H1 (cell line): ENCODE data around the gene GRM5. TPM values are rescaled to one million over a fixed set of nuclear protein-coding genes. Genes with fewer than 3 reads are reported as not detected.

Experiments used
- ASH2L ChIP-seq: fragments of 200-600, 300-600 bp; sonication (generic); IDR thresholded peaks from one replicate; pipeline ENCODE4 v1.7.1; 2017; ENCODE audit warnings: low read length
- CBX5 ChIP-seq: fragments of 300-800, 300-1000 bp; sonication (generic); IDR thresholded peaks from 2 replicates; pipeline ENCODE4 v1.7.1; 2016; ENCODE audit warnings: antibody characterized with exemption, low read length, low read depth
- CHD7 ChIP-seq: fragments of 300-600 bp; sonication (generic); IDR thresholded peaks from 2 replicates; pipeline ENCODE4 v1.7.1; 2012; ENCODE audit warnings: low read length, moderate library complexity, mild to moderate bottlenecking, inconsistent platforms; ENCODE audit not compliant: insufficient replicate concordance
- CREB1 ChIP-seq: IDR thresholded peaks from 2 replicates; pipeline ENCODE4 v1.6.1; 2012; ENCODE audit warnings: inconsistent platforms
- HDAC6 ChIP-seq: IDR thresholded peaks from one replicate; pipeline ENCODE4 v1.7.1; 2012; ENCODE audit warnings: low read depth, mild to moderate bottlenecking, inconsistent platforms, low read length, moderate library complexity
- JUN ChIP-seq: IDR thresholded peaks from 2 replicates; pipeline ENCODE4 v1.6.1; 2011; ENCODE audit warnings: low read depth, mild to moderate bottlenecking, improper control_type of control experiment, low read length
- KDM4A ChIP-seq: IDR thresholded peaks from one replicate; pipeline ENCODE4 v1.7.1; 2012; ENCODE audit warnings: low read depth, mild to moderate bottlenecking, moderate library complexity, low read length, inconsistent platforms; ENCODE audit not compliant: severe bottlenecking
- POLR2A ChIP-seq, 2 experiments: IDR thresholded peaks; 1 replicate in 1 of 2; 2 replicates in 1 of 2; pipeline ENCODE4 v1.6.1; 2011; ENCODE audit warnings: low read depth in 2 of 2, low read length in 2 of 2, mild to moderate bottlenecking in 2 of 2; ENCODE audit errors: control extremely low read depth in 1 of 2
- RBBP5 ChIP-seq: IDR thresholded peaks from 2 replicates; pipeline ENCODE4 v1.7.1; 2012; ENCODE audit warnings: low read depth, mild to moderate bottlenecking, inconsistent platforms, low read length, moderate library complexity, borderline replicate concordance
- polyA plus RNA-seq, 7 experiments: library from polyadenylated mRNA; depleted of rRNA in 3 of 7; stranded (reverse) in 5 of 7; unstranded in 2 of 7; fragments of >200 nt in 5 of 7; fragments of 200-250 nt in 2 of 7; gene quantifications; 1 replicate in 5 of 7; 2 replicates in 1 of 7; 4 replicates in 1 of 7; pipeline versions ENCODE4 v1.2.1 to v1.2.3, GENCODE V29; 2011 to 2013; ENCODE audit warnings: missing spikeins in 2 of 7, mixed read lengths in 2 of 7
- total RNA-seq: library from RNA; stranded (reverse); fragmentation: NEBNext Ultra II Directional; extraction: Animal tissue kit (Norgen Biotek cat#: 25700); gene quantifications from 2 replicates; pipeline ENCODE4 v1.2.1, GENCODE V29; 2021
- TF ChIP-seq, protein P1 (sequence below): IDR thresholded peaks from 2 replicates; pipeline ENCODE4 v1.6.1; 2011; ENCODE audit warnings: low read depth, mild to moderate bottlenecking, low read length; ENCODE audit not compliant: insufficient read depth
- TF ChIP-seq, protein P2 (sequence below): IDR thresholded peaks from 2 replicates; pipeline ENCODE4 v1.6.1; 2011; ENCODE audit warnings: low read length, improper control_type of control experiment

GRM5 gene
- total and polyA plus RNA-seq, 2 of the 8 experiments (the other 6 are each of a cell fraction or from before 2014, with no cell fraction given): 0.15 to 0.43 TPM

- TF ChIP-seq CHD7 (no peak), CBX5 (no peak), RBBP5 (no peak), KDM4A (no peak), ASH2L (no peak), POLR2A (IDR thresholded peaks at IDR 0.05; ENCODE audit: control extremely low read depth in 1 of 2, low read depth in 2 of 2, low read length in 2 of 2) (no peak), HDAC6 (no peak), CREB1 (no peak), JUN (no peak)
- TF ChIP-seq, protein P1, sequence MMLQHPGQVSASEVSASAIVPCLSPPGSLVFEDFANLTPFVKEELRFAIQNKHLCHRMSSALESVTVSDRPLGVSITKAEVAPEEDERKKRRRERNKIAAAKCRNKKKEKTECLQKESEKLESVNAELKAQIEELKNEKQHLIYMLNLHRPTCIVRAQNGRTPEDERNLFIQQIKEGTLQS: no peak
- TF ChIP-seq, protein P2, sequence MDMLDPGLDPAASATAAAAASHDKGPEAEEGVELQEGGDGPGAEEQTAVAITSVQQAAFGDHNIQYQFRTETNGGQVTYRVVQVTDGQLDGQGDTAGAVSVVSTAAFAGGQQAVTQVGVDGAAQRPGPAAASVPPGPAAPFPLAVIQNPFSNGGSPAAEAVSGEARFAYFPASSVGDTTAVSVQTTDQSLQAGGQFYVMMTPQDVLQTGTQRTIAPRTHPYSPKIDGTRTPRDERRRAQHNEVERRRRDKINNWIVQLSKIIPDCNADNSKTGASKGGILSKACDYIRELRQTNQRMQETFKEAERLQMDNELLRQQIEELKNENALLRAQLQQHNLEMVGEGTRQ: no peak
Measured at GRCh38 chr11:88482871-88483301, 582.9 kb downstream of the GRM5 start (continued).
